Testis (tissue), 2 donors: ENCODE measurements around the gene HOXA13.

ENCODE experiments used
- CTCF ChIP-seq, 3 experiments: fragments of 450-650 bp in 2 of 3; fragments of 200-600 bp in 1 of 3; sonication (generic) in 1 of 3; IDR thresholded peaks; one replicate each; pipeline ENCODE4 v1.5.1; 2016 to 2019; ENCODE audit warnings: antibody characterized with exemption in 3 of 3, mild to moderate bottlenecking in 2 of 3, moderate library complexity in 1 of 3
- POLR2A ChIP-seq: fragments of 450-650 bp; IDR thresholded peaks from one replicate; pipeline ENCODE4 v1.6.1; 2017; ENCODE audit warnings: antibody characterized with exemption, mild to moderate bottlenecking, moderate library complexity

- TF ChIP-seq CTCF (IDR thresholded peaks at IDR 0.05) (no peak), POLR2A (no peak)
These were observed 43.7 kb upstream of the HOXA13 start for GRCh38 chr7:27243340-27244163.
